Brain microvascular endothelial cell (primary cell): ENCODE results near the gene UTP20.

Experiments
- DNase-seq: peaks from one replicate; pipeline ENCODE4 v3.0.0-alpha.2; 2020
- H3K27ac ChIP-seq: fragments of 250-450 bp; sonication (Bioruptor Pico); 2 replicates; pipeline ENCODE4 v1.5.1; 2020; ENCODE audit warnings: mild to moderate bottlenecking, moderate library complexity
- H3K27me3 ChIP-seq: fragments of 250-450 bp; sonication (Bioruptor Pico); replicated peaks from 2 replicates; pipeline ENCODE4 v1.5.1; 2020; ENCODE audit warnings: mild to moderate bottlenecking
- H3K36me3 ChIP-seq: fragments of 250-450 bp; sonication (Bioruptor Pico); replicated peaks from 2 replicates; pipeline ENCODE4 v1.5.1; 2020; ENCODE audit warnings: mild to moderate bottlenecking
- H3K4me3 ChIP-seq: 2 replicates; pipeline ENCODE4 v1.5.1; 2011; ENCODE audit warnings: low read depth, mild to moderate bottlenecking, control low read depth, low read length, moderate library complexity
- CTCF ChIP-seq: IDR thresholded peaks from 2 replicates; pipeline ENCODE4 v1.5.1; 2011; ENCODE audit warnings: low read depth, mild to moderate bottlenecking, moderate library complexity, low read length, control low read depth, inconsistent platforms; ENCODE audit errors: missing control alignments
- in situ Hi-C: cut with HindIII; loops from 2 replicates; pipeline ENCODE4 v1.10.0; 2017; ENCODE audit warnings: low sequenced_read_pairs, low pct_ligation_motif_present

Gene UTP20

GRCh38 chr12:101280006-101280505, at the start of gene UTP20:
Gene UTP20 (plus strand): TSS chr12:101280105. CDS start chr12:101280283, 178 bp downstream.
- peak; percentile 89 for DNase-seq
- TF ChIP-seq CTCF = peak; percentile 6
- in situ Hi-C loops = no loop called here
- peaks cover 6% of the 10 kb centered on the region for H3K36me3 ChIP-seq
- H3K27me3 ChIP-seq = no peaks in the 10 kb centered on the region
- H3K27ac ChIP-seq = peak within 1 kb of the TSS; percentile 36
- H3K4me3 ChIP-seq = peak within 1 kb of the TSS; percentile 98

- H3K4me3 ChIP-seq = no peak overlapping the region
- peak; percentile 11 for DNase-seq
- no peak for TF ChIP-seq CTCF
- no peaks in the 10 kb centered on the region for H3K27me3 ChIP-seq
- H3K27ac ChIP-seq = no peak overlapping the region
- no peaks in the 10 kb centered on the region for H3K36me3 ChIP-seq
- in situ Hi-C loops = no loop called here
Measured at GRCh38 chr12:101230547-101230946, 49.4 kb upstream of the UTP20 start.

- no peak for TF ChIP-seq CTCF
- H3K36me3 ChIP-seq = no peaks in the 10 kb centered on the region
- in situ Hi-C loops = no loop called here
- H3K27me3 ChIP-seq = no peaks in the 10 kb centered on the region
- no peak for DNase-seq
- no peak overlapping the region for H3K27ac ChIP-seq
- H3K4me3 ChIP-seq = no peak overlapping the region
Measured at GRCh38 chr12:101231636-101232035, 48.3 kb upstream of the UTP20 start.

GRCh38 chr12:101235686-101236085, 44.2 kb upstream of the UTP20 start:
- H3K36me3 ChIP-seq = no peaks in the 10 kb centered on the region
- H3K27ac ChIP-seq = no peak overlapping the region
- no peak for TF ChIP-seq CTCF
- DNase-seq = no peak
- H3K27me3 ChIP-seq = no peaks in the 10 kb centered on the region
- in situ Hi-C loops = no loop called here
- H3K4me3 ChIP-seq = no peak overlapping the region

- no peak overlapping the region for H3K27ac ChIP-seq
- in situ Hi-C loops = no loop called here
- TF ChIP-seq CTCF = no peak
Measured at GRCh38 chr12:101238306-101238705, 41.6 kb upstream of the UTP20 start.

GRCh38 chr12:101238800-101239329, 41.0 kb upstream of the UTP20 start:
- no peak overlapping the region for H3K27ac ChIP-seq
- no peak overlapping the region for H3K4me3 ChIP-seq
- no peaks in the 10 kb centered on the region for H3K27me3 ChIP-seq
- no peak for DNase-seq
- no peak for TF ChIP-seq CTCF
- in situ Hi-C loops = no loop called here
- H3K36me3 ChIP-seq = no peaks in the 10 kb centered on the region

More at GRCh38 chr12:101238306-101238705, 41.6 kb upstream of the UTP20 start:
- no peaks in the 10 kb centered on the region for H3K27me3 ChIP-seq
- no peak overlapping the region for H3K4me3 ChIP-seq
- DNase-seq = no peak
- H3K36me3 ChIP-seq = no peaks in the 10 kb centered on the region
